HG03280 (cell line): ENCODE results near the gene EIF3L.

Source experiments
- ATAC-seq: cut with Tn5 transposase; IDR thresholded peaks from one replicate; pipeline ENCODE4 v1.9.1; 2021; ENCODE audit warnings: mild to moderate bottlenecking, moderate library complexity; ENCODE audit not compliant: unreplicated experiment

The EIF3L gene

GRCh38 chr22:37904572-37905533 is 55.6 kb downstream of the EIF3L start:
- ATAC-seq = no peak

GRCh38 chr22:37905534-37906363 is 56.5 kb downstream of the EIF3L start, which contains the start of gene MICALL1:
TSS of gene MICALL1 (plus strand) at chr22:37906297. CDS start at chr22:37906423, 126 bp downstream.
- peak; percentile 84 for ATAC-seq

DNA sequence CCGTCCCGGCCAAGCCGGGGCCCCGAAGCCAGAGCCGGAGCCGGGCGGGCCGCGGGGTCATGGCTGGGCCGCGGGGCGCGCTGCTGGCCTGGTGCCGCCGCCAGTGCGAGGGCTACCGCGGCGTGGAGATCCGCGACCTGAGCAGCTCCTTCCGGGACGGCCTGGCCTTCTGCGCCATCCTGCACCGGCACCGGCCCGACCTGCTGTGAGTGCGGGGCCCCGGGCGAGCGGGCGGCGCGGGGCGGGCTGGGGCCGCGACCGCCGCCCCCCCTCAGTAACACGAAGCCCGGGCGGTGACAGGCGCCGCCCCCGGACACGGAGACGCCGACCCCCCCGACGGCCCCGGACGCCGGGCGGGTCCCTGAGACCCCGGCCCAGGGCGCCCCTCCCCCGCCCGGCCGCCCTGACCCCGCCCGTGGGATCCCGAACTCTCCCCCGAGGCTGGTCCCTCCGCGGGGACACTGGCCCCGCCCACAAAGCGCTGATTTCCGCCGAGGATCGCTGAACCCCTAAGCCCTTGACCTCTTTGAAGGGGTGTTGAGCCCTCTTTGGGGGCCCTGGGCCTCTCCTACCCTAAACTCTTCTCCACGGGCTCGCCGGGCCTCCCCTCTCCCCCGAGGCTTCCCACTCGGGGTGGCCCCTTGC is 57.3 kb downstream of the EIF3L start:
- ATAC-seq = peak; percentile 27

DNA sequence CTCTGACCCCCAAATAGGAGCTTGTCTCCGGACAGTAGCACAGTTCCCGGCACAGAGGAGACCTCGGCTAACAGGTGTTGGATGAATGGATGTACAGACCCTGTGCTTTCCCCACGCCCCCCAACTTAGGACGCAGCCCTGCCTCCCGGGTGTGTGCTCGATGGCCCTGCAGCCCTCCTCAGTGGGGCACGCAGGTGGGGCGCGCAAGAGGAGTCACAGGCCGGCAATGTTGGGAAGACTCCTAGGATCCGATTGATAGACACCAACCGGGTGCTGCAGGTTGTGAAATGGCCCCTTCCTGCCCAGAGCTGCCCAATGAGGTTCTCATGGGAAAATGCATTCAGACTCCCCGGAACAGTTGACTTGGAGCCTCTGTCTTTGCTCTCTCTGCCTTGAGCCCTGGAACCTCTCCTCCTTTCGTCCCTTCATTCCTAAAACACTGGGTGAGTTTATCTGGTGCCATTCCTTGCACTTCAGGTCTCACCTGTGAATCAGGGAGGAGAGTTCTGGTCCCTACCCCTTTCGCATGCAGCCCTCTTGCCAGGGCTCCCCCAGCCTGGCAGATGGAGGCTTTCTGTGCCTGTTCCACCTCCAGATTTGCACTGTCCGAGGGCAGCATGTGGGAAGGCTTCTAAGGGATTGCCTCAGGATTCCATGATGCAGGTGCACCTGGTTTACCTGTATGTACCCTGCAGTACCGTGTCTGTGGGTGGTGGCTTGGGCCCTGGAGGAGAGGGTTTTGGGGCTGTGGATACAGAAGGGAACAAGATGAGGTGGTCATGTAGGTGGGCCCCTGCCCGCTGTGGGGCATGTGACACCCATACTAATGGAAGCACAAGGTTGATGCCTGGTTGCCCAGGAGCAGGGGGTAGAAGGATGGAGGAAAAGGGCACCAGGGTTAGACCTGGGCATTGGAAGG is 58.1 kb downstream of the EIF3L start:
- no peak for ATAC-seq

DNA sequence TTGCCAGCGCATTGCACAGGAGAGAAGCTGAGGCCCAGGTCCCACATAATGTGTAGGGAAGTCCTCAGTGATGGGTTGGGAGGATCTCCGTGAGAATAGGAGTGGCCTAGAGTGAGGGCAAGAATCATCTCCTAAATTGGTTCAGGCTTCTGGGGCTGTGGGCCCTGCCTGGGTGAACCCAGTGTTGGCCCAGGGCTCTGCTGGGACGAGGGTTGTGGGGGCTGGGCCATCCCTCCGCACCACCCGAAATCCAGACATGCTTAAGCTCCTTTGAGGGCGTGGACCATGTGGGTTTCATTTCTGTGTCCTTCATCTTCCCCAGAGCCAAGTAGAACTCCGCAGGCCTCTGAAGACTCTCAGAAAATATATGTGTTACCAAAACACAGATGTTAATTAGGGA is 60.5 kb downstream of the EIF3L start:
- no peak for ATAC-seq

- ATAC-seq = no peak
Observed at GRCh38 chr22:37910890-37911672, 61.9 kb downstream of the EIF3L start.

- ATAC-seq = no peak
Observed at GRCh38 chr22:37911697-37912096, 62.5 kb downstream of the EIF3L start.

DNA sequence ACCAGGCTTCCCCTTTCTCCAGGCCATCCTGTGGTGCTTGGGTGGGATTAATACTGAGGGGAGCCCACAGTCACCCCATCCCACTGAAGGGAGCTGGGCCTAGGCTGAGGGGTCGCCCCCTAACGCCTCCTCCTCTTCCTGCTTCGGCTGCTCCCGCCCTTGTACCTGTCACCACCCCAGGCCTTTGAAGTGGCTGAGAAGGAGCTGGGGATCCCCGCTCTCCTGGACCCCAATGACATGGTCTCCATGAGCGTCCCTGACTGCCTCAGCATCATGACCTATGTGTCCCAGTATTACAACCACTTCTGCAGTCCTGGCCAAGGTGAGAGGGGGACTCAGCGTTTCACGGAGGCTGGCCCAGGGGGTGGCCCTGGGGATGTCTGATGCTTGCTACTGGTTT is 63.0 kb downstream of the EIF3L start:
- no peak for ATAC-seq

DNA sequence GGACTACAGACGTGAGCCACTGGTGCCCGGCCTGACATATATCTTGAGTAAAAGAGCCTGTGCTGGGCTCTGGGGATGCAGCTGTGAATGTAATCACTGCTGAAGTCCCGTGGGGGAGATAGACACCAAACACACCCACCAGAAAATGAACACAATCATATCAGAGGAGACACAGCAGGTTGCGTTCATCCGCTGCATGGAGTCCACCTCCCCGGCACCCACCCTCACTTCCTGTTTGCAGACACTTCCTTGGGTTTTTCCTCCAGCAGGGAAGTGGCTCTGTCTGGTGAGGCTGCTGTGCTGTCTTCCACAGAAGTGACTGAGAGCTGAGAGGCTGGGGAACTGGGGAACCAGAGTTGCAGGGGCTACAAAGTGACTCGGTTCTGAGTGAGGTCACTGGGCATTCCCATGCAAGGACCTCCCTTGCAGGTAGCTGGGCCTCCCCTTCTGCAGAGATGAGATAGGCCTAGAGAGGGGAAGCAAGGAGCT is 64.1 kb downstream of the EIF3L start:
- no peak for ATAC-seq

GRCh38 chr22:37916311-37916710 is 67.1 kb downstream of the EIF3L start:
- ATAC-seq = no peak

GRCh38 chr22:37917874-37918548 is 68.8 kb downstream of the EIF3L start:
- no peak for ATAC-seq

GRCh38 chr22:37918580-37919270 is 69.5 kb downstream of the EIF3L start:
- ATAC-seq = no peak

DNA sequence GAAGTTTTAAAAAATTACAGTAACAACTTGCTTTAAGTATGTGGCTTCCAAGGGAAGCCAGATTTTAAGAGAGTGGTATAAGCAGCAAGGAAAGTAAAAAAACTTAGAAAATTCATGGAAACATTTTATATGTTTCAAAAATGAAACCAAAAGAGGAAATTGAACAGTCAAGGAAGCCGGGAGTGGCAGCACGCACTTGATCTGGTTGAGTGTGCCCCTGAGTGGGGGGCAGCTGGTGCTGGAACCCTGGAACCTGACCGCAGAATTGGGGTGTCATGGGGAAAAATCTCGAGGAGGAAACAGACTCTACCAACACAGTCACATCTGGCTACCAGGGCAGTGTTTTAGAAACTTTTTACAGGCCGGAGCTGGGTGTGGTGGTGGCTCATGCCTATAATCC is 70.9 kb downstream of the EIF3L start:
- ATAC-seq = no peak

- no peak for ATAC-seq
Observed at GRCh38 chr22:37922191-37922590, 73.0 kb downstream of the EIF3L start.

DNA sequence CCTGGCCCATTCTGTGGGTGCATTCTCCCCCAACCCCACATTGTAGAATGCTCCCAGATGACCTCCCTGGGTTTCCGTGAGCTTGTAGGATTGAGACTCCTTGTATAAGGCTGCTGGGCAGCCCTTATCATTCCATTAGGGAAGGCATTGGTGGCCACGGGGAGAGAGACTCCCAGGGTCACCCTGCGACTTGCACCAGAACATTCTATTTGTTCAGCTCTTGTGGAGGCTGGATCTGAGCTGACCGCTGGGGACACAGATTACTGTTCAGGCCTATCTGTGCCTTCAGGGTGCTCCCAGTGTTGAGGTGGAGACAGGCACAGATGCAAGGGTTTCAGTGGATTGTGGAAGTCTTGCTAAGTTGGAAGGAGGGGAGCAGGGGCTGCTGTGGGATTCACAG is 74.7 kb downstream of the EIF3L start:
- no peak for ATAC-seq

- ATAC-seq = no peak
Observed at GRCh38 chr22:37924386-37925065, 75.3 kb downstream of the EIF3L start.

GRCh38 chr22:37925330-37925729 is 76.1 kb downstream of the EIF3L start:
- no peak for ATAC-seq
